LNCaP clone FGC (cell line): ENCODE results near the gene SCNN1B.
A peak's percentile ranks its signal among the peaks of the same experiment; 100 is the strongest.

Source experiments
- DNase-seq: peaks from one replicate; pipeline ENCODE4 v3.0.0-alpha.2; 2011; ENCODE audit warnings: low read depth
- H3K4me3 ChIP-seq: 2 replicates; pipeline ENCODE4 v1.5.1; 2011; ENCODE audit warnings: mild to moderate bottlenecking, low read depth, low read length, control low read depth
- TF ChIP-seq, protein P1 (sequence below): IDR thresholded peaks from 2 replicates; pipeline ENCODE4 v1.5.1; 2012; ENCODE audit warnings: mild to moderate bottlenecking; ENCODE audit not compliant: control insufficient read depth, insufficient read depth; ENCODE audit errors: extremely low read depth

The SCNN1B gene

DNA sequence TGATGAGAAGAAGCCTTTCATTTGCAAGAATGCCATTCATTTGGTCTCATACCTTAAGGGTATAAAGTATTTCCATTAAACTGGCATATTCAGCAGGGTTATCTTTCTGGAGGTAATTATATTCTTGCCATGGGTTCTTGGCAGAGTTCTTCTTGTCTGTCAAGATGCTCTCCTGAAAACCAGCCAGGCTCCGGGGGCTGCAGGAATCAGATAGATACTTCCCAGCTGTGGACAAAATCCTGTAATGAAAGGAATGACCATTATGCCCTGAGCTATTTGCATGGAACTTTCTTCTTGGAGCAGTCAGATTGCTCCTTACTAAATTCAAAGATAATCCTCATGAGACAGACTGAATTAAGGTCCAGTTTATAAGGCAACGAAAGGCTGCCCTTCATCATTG, 103.9 kb downstream of the SCNN1B start:
- no peak overlapping the region for H3K4me3 ChIP-seq
- DNase-seq: no peak
- TF ChIP-seq, protein P1, sequence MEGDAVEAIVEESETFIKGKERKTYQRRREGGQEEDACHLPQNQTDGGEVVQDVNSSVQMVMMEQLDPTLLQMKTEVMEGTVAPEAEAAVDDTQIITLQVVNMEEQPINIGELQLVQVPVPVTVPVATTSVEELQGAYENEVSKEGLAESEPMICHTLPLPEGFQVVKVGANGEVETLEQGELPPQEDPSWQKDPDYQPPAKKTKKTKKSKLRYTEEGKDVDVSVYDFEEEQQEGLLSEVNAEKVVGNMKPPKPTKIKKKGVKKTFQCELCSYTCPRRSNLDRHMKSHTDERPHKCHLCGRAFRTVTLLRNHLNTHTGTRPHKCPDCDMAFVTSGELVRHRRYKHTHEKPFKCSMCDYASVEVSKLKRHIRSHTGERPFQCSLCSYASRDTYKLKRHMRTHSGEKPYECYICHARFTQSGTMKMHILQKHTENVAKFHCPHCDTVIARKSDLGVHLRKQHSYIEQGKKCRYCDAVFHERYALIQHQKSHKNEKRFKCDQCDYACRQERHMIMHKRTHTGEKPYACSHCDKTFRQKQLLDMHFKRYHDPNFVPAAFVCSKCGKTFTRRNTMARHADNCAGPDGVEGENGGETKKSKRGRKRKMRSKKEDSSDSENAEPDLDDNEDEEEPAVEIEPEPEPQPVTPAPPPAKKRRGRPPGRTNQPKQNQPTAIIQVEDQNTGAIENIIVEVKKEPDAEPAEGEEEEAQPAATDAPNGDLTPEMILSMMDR: no peak

DNA sequence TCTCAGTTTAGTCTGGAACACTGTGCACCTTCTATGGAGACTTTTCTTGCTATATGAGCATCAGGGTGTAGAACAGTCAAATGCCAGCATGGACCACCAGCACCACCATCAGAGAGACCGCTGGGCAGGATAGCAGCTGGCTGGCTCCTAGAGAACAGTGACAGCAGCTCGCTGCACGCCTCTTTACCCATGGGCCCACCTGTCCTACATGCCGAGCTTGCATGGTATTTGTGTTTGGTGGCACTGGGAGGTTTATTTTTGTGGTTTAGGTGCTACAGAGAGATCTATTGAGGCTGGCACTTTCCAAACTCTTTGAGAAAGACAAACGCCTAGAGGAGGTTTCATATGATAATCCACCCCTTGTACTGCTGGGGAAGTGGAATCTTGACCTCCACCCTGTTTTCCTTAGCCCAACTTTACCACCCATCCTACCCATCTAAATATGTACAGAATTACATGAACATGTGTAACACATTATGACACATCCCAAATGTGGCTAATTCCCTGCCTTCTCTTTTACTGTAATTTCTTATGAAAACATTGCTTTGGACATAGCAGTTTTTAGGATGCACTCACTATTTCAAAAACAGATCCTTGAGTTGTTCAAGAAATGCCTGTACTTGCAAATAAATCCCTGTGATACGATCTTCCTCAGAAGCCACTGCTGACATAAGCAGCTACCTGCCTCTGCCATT, 104.6 kb downstream of the SCNN1B start:
- no peak for DNase-seq
- no peak overlapping the region for H3K4me3 ChIP-seq
- TF ChIP-seq, protein P1: no peak

DNA sequence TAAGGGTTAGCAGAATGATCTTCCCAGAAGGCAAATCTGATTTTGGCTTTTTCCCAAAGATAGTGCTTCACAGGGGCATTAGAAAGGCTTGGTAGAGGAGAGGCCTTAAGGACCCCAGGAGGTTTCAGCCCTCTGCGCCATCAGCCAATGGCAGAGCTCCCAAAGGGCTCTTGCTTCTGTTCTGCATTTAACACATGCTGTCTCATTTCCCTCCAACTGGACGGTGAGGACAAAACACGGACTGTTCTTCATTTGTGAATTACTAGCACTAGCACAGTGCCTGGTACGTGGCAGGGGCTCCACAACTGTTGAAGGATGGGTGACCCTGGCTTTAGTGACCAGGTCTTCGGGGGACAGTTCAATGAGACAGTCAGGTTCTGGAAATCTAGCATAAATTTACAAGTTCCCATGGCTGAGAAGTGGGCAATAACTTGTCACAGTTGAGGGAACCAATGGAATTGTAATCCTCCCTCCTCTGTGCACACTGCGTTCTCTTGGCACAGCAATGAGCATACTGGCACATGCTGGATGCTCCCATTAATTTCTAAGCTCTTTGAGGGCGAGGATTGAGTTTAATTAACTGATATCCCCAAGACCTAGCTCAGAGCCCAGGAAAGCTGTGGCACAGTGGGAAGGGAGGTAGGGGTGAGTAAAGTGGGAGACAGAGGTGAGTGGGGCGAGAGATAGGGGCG, 105.5 kb downstream of the SCNN1B start:
- no peak overlapping the region for H3K4me3 ChIP-seq
- TF ChIP-seq, protein P1: no peak
- DNase-seq: no peak

DNA sequence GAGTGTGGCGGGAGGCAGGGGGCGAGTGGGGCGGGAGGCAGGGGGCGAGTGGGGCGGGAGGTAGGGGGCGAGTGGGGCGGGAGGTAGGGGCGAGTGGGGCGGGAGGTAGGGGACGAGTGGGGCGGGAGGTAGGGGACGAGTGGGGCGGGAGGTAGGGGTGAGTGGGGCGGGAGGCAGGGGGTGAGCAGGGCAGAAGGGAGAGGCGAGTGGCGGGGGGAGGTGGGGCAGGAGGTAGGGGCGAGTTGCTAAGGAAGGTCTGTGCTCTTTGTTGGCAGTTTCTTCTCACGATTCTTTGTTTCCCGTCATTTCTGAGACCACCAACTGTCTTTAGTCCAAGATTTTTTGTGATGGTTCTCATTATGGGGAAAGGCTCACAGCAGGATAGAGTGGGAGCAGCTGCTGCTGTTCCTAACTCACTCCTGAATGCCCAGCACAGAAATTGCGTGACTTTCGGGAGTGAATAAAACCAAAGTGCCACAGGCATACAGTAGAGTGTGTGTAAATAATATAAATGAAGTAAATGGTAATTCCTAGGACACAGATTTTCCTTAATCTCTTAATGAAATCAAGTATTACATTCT, 106.2 kb downstream of the SCNN1B start:
- H3K4me3 ChIP-seq: no peak overlapping the region
- TF ChIP-seq, protein P1: no peak
- DNase-seq: no peak

DNA sequence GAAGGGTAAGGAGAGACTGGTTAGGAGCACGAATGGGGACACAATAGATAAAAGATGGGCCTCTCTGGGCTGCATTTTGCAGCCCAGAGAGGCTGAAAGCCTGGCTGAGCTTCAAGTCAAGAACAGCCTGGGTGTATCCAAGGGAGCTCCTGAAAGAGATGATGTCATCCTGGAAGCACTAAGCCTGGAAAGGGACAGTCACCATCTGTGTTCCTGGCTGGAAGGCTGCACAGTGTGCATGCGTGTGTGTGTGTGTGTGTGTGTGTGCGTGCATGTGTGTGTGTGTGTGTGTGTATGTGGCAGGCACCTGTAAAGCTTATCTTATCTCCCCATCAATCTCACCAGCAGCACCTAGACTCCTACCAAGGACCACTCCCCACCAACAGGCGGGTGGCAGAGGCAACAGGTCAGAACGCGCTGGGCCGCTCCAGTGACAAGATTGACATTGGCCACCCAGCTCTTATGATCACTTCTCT, 106.8 kb downstream of the SCNN1B start:
- DNase-seq: peak; percentile 81
- H3K4me3 ChIP-seq: no peak overlapping the region
- TF ChIP-seq, protein P1: no peak

DNA sequence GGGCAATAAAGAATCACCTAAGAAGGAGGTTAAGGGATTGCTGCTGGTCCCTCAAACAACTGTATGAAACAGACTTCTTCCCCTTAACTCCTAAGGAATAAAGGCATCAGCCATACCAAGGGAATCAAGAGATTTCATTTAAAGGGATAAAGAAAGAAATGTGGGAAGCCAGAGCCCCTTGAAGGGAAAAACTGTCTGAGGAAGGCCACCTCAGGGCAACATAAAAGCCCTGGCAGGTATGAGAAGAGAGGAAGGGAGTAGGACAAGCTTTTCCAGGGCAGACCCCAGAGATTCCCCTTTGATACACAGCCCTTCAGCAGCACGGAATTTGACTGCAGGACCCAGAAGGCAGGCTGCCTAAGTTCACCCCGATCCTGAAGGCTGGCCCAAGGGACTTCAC, 107.4 kb downstream of the SCNN1B start:
- no peak for DNase-seq
- TF ChIP-seq, protein P1: no peak
- no peak overlapping the region for H3K4me3 ChIP-seq
